Measurements from ENCODE around the gene ANKS1B.

DNA sequence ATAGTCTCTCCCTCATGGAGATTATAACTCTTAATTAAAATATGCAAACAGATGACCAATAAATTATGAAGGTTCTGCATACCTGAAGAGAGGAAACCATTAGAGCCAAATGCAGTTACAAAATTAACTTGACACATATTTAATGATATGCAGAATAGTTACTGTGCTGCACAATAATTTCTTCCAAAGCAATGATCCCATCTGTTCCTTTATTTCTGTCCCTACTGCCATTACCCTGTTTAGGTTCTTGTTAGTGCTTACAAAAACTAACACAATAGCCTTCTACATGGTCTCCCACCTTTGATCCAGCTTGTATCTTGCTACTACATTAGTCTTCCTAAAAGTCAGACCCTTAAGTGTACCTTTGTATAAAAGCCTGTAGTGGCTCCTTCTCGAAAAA lies 928.5 kb downstream of the ANKS1B start:
- TF ChIP-seq HDAC2 (IDR thresholded peaks at IDR 0.05) (no peak), SIN3A (IDR thresholded peaks at IDR 0.05; ENCODE audit: low read depth, low read length) (no peak), POLR2A (IDR thresholded peaks at IDR 0.05; ENCODE audit: low read depth, low read length) (no peak), EZH2 (IDR thresholded peaks at IDR 0.05; ENCODE audit: borderline replicate concordance, control insufficient read depth, low read depth, low read length) (no peak), JUND (IDR thresholded peaks at IDR 0.05; ENCODE audit: low read depth, low read length) (no peak), ZNF207 (IDR thresholded peaks at IDR 0.05; ENCODE audit: borderline replicate concordance) (no peak), SMC3 (IDR thresholded peaks at IDR 0.05; ENCODE audit: borderline replicate concordance, low read length) (no peak)
- TF ChIP-seq, protein P1, sequence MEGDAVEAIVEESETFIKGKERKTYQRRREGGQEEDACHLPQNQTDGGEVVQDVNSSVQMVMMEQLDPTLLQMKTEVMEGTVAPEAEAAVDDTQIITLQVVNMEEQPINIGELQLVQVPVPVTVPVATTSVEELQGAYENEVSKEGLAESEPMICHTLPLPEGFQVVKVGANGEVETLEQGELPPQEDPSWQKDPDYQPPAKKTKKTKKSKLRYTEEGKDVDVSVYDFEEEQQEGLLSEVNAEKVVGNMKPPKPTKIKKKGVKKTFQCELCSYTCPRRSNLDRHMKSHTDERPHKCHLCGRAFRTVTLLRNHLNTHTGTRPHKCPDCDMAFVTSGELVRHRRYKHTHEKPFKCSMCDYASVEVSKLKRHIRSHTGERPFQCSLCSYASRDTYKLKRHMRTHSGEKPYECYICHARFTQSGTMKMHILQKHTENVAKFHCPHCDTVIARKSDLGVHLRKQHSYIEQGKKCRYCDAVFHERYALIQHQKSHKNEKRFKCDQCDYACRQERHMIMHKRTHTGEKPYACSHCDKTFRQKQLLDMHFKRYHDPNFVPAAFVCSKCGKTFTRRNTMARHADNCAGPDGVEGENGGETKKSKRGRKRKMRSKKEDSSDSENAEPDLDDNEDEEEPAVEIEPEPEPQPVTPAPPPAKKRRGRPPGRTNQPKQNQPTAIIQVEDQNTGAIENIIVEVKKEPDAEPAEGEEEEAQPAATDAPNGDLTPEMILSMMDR (IDR thresholded peaks at IDR 0.05 in 2 of 3, conservative IDR thresholded peaks at IDR 0.05 in 1 of 3; ENCODE audit: control insufficient read depth in 2 of 3, extremely low read depth in 1 of 3, insufficient read depth in 1 of 3, low read depth in 3 of 3, low read length in 3 of 3), result no peak
- TF ChIP-seq, protein P2, sequence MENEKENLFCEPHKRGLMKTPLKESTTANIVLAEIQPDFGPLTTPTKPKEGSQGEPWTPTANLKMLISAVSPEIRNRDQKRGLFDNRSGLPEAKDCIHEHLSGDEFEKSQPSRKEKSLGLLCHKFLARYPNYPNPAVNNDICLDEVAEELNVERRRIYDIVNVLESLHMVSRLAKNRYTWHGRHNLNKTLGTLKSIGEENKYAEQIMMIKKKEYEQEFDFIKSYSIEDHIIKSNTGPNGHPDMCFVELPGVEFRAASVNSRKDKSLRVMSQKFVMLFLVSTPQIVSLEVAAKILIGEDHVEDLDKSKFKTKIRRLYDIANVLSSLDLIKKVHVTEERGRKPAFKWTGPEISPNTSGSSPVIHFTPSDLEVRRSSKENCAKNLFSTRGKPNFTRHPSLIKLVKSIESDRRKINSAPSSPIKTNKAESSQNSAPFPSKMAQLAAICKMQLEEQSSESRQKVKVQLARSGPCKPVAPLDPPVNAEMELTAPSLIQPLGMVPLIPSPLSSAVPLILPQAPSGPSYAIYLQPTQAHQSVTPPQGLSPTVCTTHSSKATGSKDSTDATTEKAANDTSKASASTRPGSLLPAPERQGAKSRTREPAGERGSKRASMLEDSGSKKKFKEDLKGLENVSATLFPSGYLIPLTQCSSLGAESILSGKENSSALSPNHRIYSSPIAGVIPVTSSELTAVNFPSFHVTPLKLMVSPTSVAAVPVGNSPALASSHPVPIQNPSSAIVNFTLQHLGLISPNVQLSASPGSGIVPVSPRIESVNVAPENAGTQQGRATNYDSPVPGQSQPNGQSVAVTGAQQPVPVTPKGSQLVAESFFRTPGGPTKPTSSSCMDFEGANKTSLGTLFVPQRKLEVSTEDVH (IDR thresholded peaks at IDR 0.05; ENCODE audit: low read depth, partially characterized antibody), result no peak
